ENCODE measurements around the gene ZNF71. TPM values are rescaled to one million over a fixed set of nuclear protein-coding genes. Genes with fewer than 3 reads are reported as not detected.
"Not testable (repeated sequence)": the region's sequence is repeated elsewhere in the genome, so short reads cannot be mapped to it uniquely, and the experiment has no call there.

Gene ZNF71
- total RNA-seq, 1 experiment from 2014 or later: 12.7 TPM

GRCh38 chr19:56664511-56664910, 69.4 kb downstream of the ZNF71 start:
- H3K9me3 ChIP-seq: no peaks in the 10 kb centered on the region; the same call in 1 of the 2 replicates
- DNase-seq: no peak
- H3K27me3 ChIP-seq: no peaks in the 10 kb centered on the region
- H3K4me3 ChIP-seq: no peak overlapping the region
- no peaks in the 10 kb centered on the region for H3K36me3 ChIP-seq

GRCh38 chr19:56667311-56667870, 72.3 kb downstream of the ZNF71 start:
- Histone ChIP-seq H3K27me3 (no peaks in the 10 kb centered on the region), H3K36me3 (no peaks in the 10 kb centered on the region), H3K9me3 (no peaks in the 10 kb centered on the region; the same call in none of the 2 replicates), H3K4me3 (no peak overlapping the region)
- no peak for DNase-seq

- Histone ChIP-seq H3K9me3 (no peaks in the 10 kb centered on the region; the same call in none of the 2 replicates), H3K27me3 (no peaks in the 10 kb centered on the region), H3K4me3 (no peak overlapping the region), H3K36me3 (no peaks in the 10 kb centered on the region)
- no peak for DNase-seq
These were observed 73.6 kb downstream of the ZNF71 start for GRCh38 chr19:56668676-56669075.

GRCh38 chr19:56670401-56670960, 75.4 kb downstream of the ZNF71 start:
- no peaks in the 10 kb centered on the region for H3K36me3 ChIP-seq
- H3K27me3 ChIP-seq: no peaks in the 10 kb centered on the region
- DNase-seq: no peak
- H3K9me3 ChIP-seq: no peaks in the 10 kb centered on the region; the same call in none of the 2 replicates
- H3K4me3 ChIP-seq: no peak overlapping the region

- DNase-seq: no peak
- H3K36me3 ChIP-seq: no peaks in the 10 kb centered on the region
- H3K27me3 ChIP-seq: no peaks in the 10 kb centered on the region
- no peak overlapping the region for H3K4me3 ChIP-seq
- no peaks in the 10 kb centered on the region; the same call in none of the 2 replicates for H3K9me3 ChIP-seq
These were observed 76.0 kb downstream of the ZNF71 start for GRCh38 chr19:56670961-56671612.

- no peaks in the 10 kb centered on the region for H3K27me3 ChIP-seq
- H3K36me3 ChIP-seq: no peaks in the 10 kb centered on the region
- no peak for DNase-seq
- no peaks in the 10 kb centered on the region; the same call in none of the 2 replicates for H3K9me3 ChIP-seq
- no peak within 1 kb of the TSS for H3K4me3 ChIP-seq
These were observed 76.5 kb downstream of the ZNF71 start, which contains the start of gene ZNF835 for GRCh38 chr19:56671613-56671994. Gene ZNF835 (minus strand): TSS chr19:56671757. CDS start chr19:56665198, 6,559 bp downstream.

GRCh38 chr19:56672610-56673009, 77.5 kb downstream of the ZNF71 start:
- H3K4me3 ChIP-seq, H3K36me3 ChIP-seq, H3K9me3 ChIP-seq, DNase-seq, H3K27me3 ChIP-seq: not testable (repeated sequence)

Other genes starting within 250 kb of the ZNF71 start
- not detected in 2 replicates for gene ZNF582, start 201.8 kb upstream of the ZNF71 start, total RNA-seq (2014; rRNA removed; shearing (Covaris generic); ENCODE audit: low replicate concordance)
- gene ZNF583, start 191.0 kb upstream of the ZNF71 start, total RNA-seq (2014; rRNA removed; shearing (Covaris generic); ENCODE audit: low replicate concordance): 4.7 and 9.6 TPM in 2 replicates
- gene ZNF667, start 118.0 kb upstream of the ZNF71 start, total RNA-seq (2014; rRNA removed; shearing (Covaris generic); ENCODE audit: low replicate concordance): not detected in 2 replicates
- not detected in 2 replicates for gene ZNF471, start 87.4 kb upstream of the ZNF71 start, total RNA-seq (2014; rRNA removed; shearing (Covaris generic); ENCODE audit: low replicate concordance)
- gene ZFP28, start 56.4 kb upstream of the ZNF71 start, total RNA-seq (2014; rRNA removed; shearing (Covaris generic); ENCODE audit: low replicate concordance): 1.8 and 8.4 TPM in 2 replicates
- gene ZNF470, start 27.8 kb upstream of the ZNF71 start, total RNA-seq (2014; rRNA removed; shearing (Covaris generic); ENCODE audit: low replicate concordance): 0.25 and 0.33 TPM in 2 replicates
- gene SMIM17, start 47.9 kb downstream of the ZNF71 start, total RNA-seq (2014; rRNA removed; shearing (Covaris generic); ENCODE audit: low replicate concordance): not detected in 2 replicates
- gene ZNF835, start 76.5 kb downstream of the ZNF71 start, total RNA-seq (2014; rRNA removed; shearing (Covaris generic); ENCODE audit: low replicate concordance): not detected in 2 replicates
- not detected in 2 replicates for gene PEG3, start 245.4 kb downstream of the ZNF71 start, total RNA-seq (2014; rRNA removed; shearing (Covaris generic); ENCODE audit: low replicate concordance)
- gene ZIM2, start 245.4 kb downstream of the ZNF71 start, total RNA-seq (2014; rRNA removed; shearing (Covaris generic); ENCODE audit: low replicate concordance): not detected in 2 replicates

Measured in MG63 (cell line).